Thoracic aorta (tissue), 2 donors: Measurements from ENCODE around the gene TBRG4. TPM values are rescaled to one million over a fixed set of nuclear protein-coding genes. Genes with fewer than 3 reads are reported as not detected.
A peak's percentile ranks its signal among the peaks of the same experiment; 100 is the strongest.

Experiments
- ATAC-seq: fragments of 150-250 bp; one replicate; pipeline ENCODE4 v1.8.0; 2017; ENCODE audit warnings: low read depth; ENCODE audit not compliant: insufficient number of reproducible peaks, low FRiP score
- DNase-seq: peaks from one replicate; pipeline ENCODE4 v3.0.0-alpha.2; 2020; ENCODE audit warnings: low spot score
- H3K27ac ChIP-seq, 2 donors: fragments of 200-600 bp; sonication (generic); 1 replicate in 1 of 2; 2 replicates in 1 of 2; pipeline ENCODE4 v1.5.1; 2016; ENCODE audit warnings: mild to moderate bottlenecking in 2 of 2, moderate library complexity in 2 of 2
- H3K27me3 ChIP-seq: fragments of 200-600 bp; sonication (generic); replicated peaks from 2 replicates; pipeline ENCODE4 v1.6.0; 2016; ENCODE audit warnings: mild to moderate bottlenecking; ENCODE audit not compliant: insufficient read depth
- H3K36me3 ChIP-seq: fragments of 200-600 bp; sonication (generic); one replicate; pipeline ENCODE4 v1.5.1; 2016
- H3K4me1 ChIP-seq, 2 donors: fragments of 200-600 bp; sonication (generic); 1 replicate in 1 of 2; 2 replicates in 1 of 2; pipeline versions ENCODE4 v1.5.1 to v1.6.0; 2016; ENCODE audit warnings: low read depth in 2 of 2, mild to moderate bottlenecking in 1 of 2; ENCODE audit not compliant: control insufficient read depth in 1 of 2
- H3K4me3 ChIP-seq: fragments of 200-600 bp; sonication (generic); 2 replicates; pipeline ENCODE4 v1.5.1; 2016; ENCODE audit warnings: mild to moderate bottlenecking
- H3K9me3 ChIP-seq: fragments of 200-600 bp; sonication (generic); 2 replicates; pipeline ENCODE4 v1.5.1; 2016
- total RNA-seq, 2 donors: library from RNA; depleted of rRNA; stranded (reverse); fragments of >200 nt; gene quantifications; one replicate each; pipeline versions ENCODE4 v1.1.0 to v1.2.3, GENCODE V29; 2016
- TF ChIP-seq, protein P1 (sequence below): fragments of 200-600 bp; sonication (generic); IDR thresholded peaks from one replicate; pipeline ENCODE4 v1.5.1; 2019; ENCODE audit warnings: antibody characterized with exemption

TBRG4 gene
- total RNA-seq, result 10 to 100 TPM; 47.8 to 67.1 TPM

- H3K9me3 ChIP-seq, result no peaks in the 10 kb centered on the region
- peaks cover 16 to 32% of the 10 kb centered on the region in 2 donors for H3K4me1 ChIP-seq
- H3K4me3 ChIP-seq, result peak within 1 kb of the TSS; percentile 81
- peaks cover 23% of the 10 kb centered on the region for H3K36me3 ChIP-seq
- TF ChIP-seq, protein P1, sequence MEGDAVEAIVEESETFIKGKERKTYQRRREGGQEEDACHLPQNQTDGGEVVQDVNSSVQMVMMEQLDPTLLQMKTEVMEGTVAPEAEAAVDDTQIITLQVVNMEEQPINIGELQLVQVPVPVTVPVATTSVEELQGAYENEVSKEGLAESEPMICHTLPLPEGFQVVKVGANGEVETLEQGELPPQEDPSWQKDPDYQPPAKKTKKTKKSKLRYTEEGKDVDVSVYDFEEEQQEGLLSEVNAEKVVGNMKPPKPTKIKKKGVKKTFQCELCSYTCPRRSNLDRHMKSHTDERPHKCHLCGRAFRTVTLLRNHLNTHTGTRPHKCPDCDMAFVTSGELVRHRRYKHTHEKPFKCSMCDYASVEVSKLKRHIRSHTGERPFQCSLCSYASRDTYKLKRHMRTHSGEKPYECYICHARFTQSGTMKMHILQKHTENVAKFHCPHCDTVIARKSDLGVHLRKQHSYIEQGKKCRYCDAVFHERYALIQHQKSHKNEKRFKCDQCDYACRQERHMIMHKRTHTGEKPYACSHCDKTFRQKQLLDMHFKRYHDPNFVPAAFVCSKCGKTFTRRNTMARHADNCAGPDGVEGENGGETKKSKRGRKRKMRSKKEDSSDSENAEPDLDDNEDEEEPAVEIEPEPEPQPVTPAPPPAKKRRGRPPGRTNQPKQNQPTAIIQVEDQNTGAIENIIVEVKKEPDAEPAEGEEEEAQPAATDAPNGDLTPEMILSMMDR, result no peak
- ATAC-seq (peak; percentile 97), DNase-seq (peak; percentile 80)
- H3K27me3 ChIP-seq, result no peaks in the 10 kb centered on the region
- peak within 1 kb of the TSS; percentile 87 to 97 for H3K27ac ChIP-seq
These were observed at the start of gene TBRG4 for GRCh38 chr7:45111298-45112223. TSS of gene TBRG4 (minus strand) at chr7:45111697. CDS start at chr7:45109237, 2,460 bp downstream.

GRCh38 chr7:45161138-45161537 lies 49.6 kb upstream of the TBRG4 start:
- H3K4me1 ChIP-seq, result no peaks in the 10 kb centered on the region
- TF ChIP-seq, protein P1, result no peak
- no peaks in the 10 kb centered on the region for H3K27me3 ChIP-seq
- no peak overlapping the region for H3K27ac ChIP-seq
- no peak overlapping the region for H3K4me3 ChIP-seq
- DNase-seq (no peak), ATAC-seq (no peak)
- H3K36me3 ChIP-seq, result no peaks in the 10 kb centered on the region
- H3K9me3 ChIP-seq, result no peaks in the 10 kb centered on the region

- no peaks in the 10 kb centered on the region for H3K9me3 ChIP-seq
- no peaks in the 10 kb centered on the region for H3K27me3 ChIP-seq
- no peak for DNase-seq
- no peaks in the 10 kb centered on the region for H3K4me1 ChIP-seq
- ATAC-seq, result no peak
- no peaks in the 10 kb centered on the region for H3K36me3 ChIP-seq
- no peak overlapping the region for H3K4me3 ChIP-seq
- H3K27ac ChIP-seq, result no peak overlapping the region
- TF ChIP-seq, protein P1, result no peak
These were observed 49.0 kb upstream of the TBRG4 start for GRCh38 chr7:45160417-45160881.

- TF ChIP-seq, protein P1, result no peak
- DNase-seq, result no peak
- no peak overlapping the region for H3K4me3 ChIP-seq
These were observed 47.8 kb upstream of the TBRG4 start for GRCh38 chr7:45159296-45159695.

DNA sequence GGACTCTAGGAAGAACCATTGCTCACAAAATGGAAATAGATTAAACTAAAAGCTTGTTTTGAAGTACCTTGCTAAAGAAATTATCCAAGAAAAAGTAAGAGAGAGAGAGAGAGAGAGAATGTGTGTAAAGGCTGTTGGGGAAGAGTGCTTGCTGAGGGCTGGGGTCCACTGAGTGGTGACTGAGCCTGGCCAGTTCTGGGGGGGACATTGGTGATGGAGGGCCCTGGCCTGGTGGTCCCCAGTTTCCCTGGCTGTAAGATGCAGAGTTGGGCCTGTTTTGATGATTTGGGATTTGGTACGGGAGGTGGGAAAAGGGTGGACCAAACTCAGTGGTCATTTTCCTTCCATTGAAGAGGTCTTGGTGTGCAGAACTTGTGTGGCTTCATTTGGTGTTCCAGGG lies 47.0 kb upstream of the TBRG4 start:
- no peak for ATAC-seq
- H3K27me3 ChIP-seq, result no peaks in the 10 kb centered on the region
- no peak overlapping the region for H3K27ac ChIP-seq
- H3K4me3 ChIP-seq, result peak overlapping the region; percentile 45
- no peaks in the 10 kb centered on the region for H3K9me3 ChIP-seq
- no peaks in the 10 kb centered on the region for H3K4me1 ChIP-seq
- DNase-seq, result no peak
- H3K36me3 ChIP-seq, result no peaks in the 10 kb centered on the region
- TF ChIP-seq, protein P1, result no peak

More at GRCh38 chr7:45159296-45159695, 47.8 kb upstream of the TBRG4 start:
- Histone ChIP-seq H3K27ac (no peak overlapping the region), H3K36me3 (no peaks in the 10 kb centered on the region), H3K4me1 (no peaks in the 10 kb centered on the region), H3K9me3 (no peaks in the 10 kb centered on the region), H3K27me3 (no peaks in the 10 kb centered on the region)
- no peak for ATAC-seq
